Inflammatory macrophage (primary cell): ENCODE measurements around the gene SPR.

ENCODE experiments used
- DNase-seq, 2 donors: peaks; one replicate each; pipeline ENCODE4 v3.0.0-alpha.2; 2020 to 2022
- total RNA-seq, 18 experiments: gene quantifications; one replicate each; lab custom pipeline; 2026; ENCODE audit warnings: mixed read lengths in 6 of 18, inconsistent platforms in 2 of 18; lab: John Stamatoyannopoulos, UW

Gene SPR
- 8.1 to 47.3 (median 28.9) reads per million in 18 experiments for total RNA-seq

- peak; percentile 61 to 83 for DNase-seq
Observed at GRCh38 chr2:72887032-72887739, at the start of gene SPR. SPR (plus strand) TSS chr2:72887408; CDS start chr2:72887433, 25 bp downstream.

GRCh38 chr2:72840066-72840465, 47.1 kb upstream of the SPR start:
- DNase-seq, result no peak

DNA sequence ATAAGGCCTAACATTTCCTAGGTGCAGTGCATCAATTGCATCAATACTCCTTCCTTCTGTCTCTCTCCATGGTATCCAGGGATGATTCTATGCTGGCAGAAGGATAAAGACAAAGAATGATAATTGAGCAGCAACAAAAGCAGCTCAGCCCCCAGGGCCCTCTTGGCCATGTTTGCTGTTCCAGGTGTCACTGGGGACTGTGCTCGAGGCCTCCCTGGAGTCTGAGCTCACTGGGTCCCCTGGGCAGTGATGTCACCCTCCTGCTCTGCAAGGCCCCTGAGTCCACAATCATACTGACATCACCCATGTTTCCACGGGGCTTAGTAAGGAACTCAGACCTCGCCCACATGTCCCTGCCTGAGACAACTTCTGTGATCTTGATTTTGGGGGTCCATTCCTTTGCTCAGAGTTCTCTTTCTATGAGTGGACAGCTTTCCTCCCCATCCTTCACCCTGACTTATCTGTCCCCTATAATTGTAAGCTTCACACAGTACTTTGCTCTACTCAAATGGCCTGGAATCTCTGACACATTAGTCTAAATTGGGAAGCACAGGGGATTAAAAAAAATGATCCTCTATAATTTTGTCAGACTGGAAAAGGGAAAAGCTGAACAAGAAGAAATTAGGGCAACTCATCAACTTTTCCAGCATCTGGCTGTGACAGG, 45.6 kb upstream of the SPR start:
- no peak for DNase-seq

DNA sequence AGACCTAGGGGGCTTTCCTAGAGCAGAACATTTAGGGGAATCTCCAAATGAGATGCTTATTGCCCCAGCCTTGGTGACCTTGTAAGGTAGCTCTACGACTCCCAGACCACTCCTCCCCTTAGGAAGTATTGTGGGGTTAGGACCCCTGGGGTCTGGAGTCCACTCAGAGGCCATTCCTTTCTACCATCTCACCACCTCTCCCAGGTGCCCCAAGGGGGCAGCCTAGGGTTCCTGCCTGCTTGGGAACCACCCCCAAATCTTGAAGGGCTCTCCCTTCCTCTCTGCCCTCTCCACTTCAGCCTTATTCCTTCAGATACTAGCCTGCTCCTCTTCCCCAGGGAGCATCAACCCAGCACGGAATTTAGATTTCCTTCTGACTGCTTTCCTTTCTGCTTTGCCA, 43.9 kb upstream of the SPR start:
- DNase-seq, result no peak

GRCh38 chr2:72846171-72847095, 40.8 kb upstream of the SPR start:
- no peak for DNase-seq

DNA sequence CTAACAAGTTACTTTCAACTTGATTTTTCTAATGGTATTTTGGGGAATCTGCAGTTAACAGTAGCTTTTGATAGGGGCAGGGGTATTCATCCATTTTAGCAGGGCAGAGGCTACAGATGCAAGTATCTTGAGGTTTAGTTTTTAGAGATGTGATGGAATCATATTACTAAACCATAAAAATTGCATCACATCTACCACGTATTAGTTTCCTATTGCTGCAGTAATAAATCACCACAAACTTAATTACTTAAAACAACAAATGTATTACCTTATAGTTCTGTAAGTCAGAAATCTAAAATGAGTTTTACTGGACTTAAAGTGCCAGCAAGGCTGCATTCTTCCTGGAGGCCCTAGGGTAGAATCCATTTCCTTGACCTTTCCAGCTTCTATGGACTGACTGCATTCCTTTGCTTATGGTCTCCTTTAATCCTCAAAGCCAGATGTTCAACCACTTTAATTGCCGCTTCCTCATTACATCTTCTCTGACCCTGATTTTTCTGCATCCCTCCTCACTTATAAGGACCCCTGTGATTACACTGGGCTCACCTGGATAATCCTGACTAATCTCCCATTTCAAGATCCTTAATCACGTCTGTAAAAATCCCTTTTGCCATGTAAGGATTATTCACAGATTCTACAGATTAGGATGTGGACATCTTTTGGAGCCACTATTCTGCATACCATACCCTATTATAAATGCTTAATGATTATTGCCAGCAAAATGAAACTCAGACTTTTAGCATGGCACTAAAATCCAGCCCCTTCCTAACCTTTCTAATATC, 39.5 kb upstream of the SPR start:
- no peak for DNase-seq

GRCh38 chr2:72848436-72849137, 38.6 kb upstream of the SPR start:
- no peak for DNase-seq

GRCh38 chr2:72849138-72849462, 38.1 kb upstream of the SPR start:
- no peak for DNase-seq

- no peak for DNase-seq
Observed at GRCh38 chr2:72851333-72851732, 35.9 kb upstream of the SPR start.

DNA sequence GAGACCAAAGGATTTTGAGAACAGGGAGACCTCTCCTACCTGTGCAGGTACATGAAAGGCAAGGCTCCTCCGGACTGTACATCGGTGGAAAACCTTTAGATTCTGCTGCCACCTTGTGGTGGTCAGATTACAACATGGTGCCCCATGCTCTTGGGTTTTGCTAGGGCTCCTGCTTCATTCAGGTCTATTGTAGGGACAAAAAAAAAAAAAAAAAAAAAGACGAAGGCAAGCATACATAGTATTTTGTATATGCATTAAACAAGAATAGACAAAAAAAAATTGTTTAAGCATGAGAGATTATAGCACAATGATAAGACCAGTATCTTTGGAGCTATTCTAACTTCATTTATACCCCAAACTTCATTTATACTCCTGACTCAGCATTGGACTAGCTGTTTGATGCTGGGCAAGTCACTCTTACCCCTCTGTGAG, 27.4 kb upstream of the SPR start:
- DNase-seq, result peak; percentile 31 to 33

- peak; percentile 85 to 86 for DNase-seq
Observed at GRCh38 chr2:72862239-72862988, 24.8 kb upstream of the SPR start.

- no peak for DNase-seq
Observed at GRCh38 chr2:72863046-72863445, 24.2 kb upstream of the SPR start.

- DNase-seq, result no peak
Observed at GRCh38 chr2:72864500-72864899, 22.7 kb upstream of the SPR start.

- no peak for DNase-seq
Observed at GRCh38 chr2:72871060-72871459, 16.1 kb upstream of the SPR start.

GRCh38 chr2:72871880-72872279, 15.3 kb upstream of the SPR start:
- no peak for DNase-seq

- peak; percentile 22 to 50 for DNase-seq
Observed at GRCh38 chr2:72883356-72883962, 3.7 kb upstream of the SPR start.

GRCh38 chr2:72886505-72887031, 640 bp upstream of the SPR start:
- DNase-seq, result no peak

DNA sequence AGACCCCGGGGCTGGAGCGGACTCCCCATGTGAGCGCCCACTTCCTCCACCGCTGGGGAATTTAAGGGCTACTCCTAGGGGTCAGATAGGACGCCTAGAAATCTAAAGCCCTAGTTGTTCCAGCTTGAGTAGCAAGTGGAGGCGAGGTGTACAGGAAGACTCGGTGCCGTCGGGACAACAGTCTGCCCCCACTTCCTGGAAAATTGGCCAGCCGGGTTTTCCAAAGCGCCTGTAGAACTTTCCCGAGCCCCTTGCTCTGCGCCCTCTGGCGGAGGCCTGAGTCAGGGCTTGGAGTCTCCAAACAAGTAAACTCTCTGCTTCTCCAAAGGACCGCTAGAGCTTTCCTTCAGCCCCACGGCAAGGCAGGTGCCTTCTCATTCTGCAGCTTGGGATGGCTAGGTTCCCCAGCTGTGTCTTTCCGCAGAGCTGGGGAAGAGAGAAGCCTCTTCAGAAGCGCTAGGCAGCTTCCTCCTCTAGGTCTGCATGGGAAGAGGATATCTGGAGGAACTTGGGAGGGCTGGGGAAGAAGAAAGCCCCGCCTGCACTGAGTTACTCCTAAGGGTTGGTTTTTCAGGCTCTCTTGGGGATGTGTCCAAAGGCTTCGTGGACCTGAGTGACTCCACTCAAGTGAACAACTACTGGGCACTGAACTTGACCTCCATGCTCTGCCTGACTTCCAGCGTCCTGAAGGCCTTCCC, 681 bp downstream of the SPR start:
- peak; percentile 69 to 72 for DNase-seq

GRCh38 chr2:72888438-72889202, 1.4 kb downstream of the SPR start:
- DNase-seq, result no peak
